ENCODE results near the gene DOK7. TPM values are rescaled to one million over a fixed set of nuclear protein-coding genes. Genes with fewer than 3 reads are reported as not detected.

The DOK7 gene
- total RNA-seq, 1 experiment from 2014 or later: 5.3 TPM

DNA sequence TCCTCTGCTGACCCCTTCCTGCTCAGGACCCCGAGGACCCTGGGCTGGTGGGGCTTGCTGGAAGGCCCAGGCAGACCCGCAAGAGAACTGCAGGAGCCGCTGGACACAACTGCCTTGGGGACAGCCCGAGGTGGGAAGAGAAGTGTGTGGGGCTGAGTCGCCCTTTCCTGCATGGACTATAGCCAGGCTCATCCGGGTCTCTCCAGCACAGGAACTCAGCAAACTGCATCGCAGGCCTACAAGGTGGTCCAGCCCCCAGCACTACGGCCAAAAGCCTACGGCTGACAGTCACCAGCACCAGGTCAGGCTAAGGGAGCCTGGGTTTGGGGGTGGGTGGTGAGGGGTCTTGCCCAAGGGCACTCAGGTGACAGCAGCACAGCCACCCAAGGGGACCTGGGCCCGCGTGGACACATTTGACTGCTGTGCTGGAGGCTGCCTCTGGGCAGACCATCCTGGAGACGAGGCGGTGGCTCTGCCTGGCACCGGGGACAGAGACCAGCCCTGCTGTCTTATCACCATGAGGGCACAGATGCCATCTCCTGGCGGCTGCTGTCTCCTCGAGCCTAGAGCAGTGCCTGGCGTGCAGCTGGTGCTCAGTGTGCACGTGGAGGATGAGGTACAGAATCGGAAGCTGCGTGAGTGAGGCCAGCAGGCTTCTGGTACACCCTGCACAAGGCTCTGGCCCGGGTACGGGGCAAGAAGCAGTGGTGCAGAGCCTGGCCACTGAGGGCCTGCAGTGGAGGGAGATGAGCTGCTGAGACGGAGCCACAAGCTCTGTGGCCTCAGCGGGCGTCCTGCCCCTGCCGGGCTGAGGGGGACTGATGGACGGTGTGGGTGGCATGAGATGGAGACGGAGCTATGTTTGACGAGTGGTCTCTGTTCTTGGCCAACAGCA is 54.0 kb downstream of the DOK7 start:
- no peak overlapping the region for H3K4me3 Mint-ChIP-seq (ENCODE audit: unreplicated experiment)
- BruUV-seq (replicated peaks): no TSS peak
- H3K36me3 Mint-ChIP-seq (ENCODE audit: insufficient read depth, unreplicated experiment): peaks cover 67% of the 10 kb centered on the region
- no peaks in the 10 kb centered on the region for H3K9me3 Mint-ChIP-seq (ENCODE audit: unreplicated experiment)
- H3K27me3 Mint-ChIP-seq (ENCODE audit: insufficient read depth, unreplicated experiment): no peaks in the 10 kb centered on the region
- TF ChIP-seq CTCF (IDR thresholded peaks at IDR 0.05; ENCODE audit: unreplicated experiment): no peak
- no peak for DNase-seq (ENCODE audit: unreplicated experiment)
- POLR2A ChIA-PET: no interaction called here
- CTCF ChIA-PET: interaction anchor here (0.6 kb wide), 1 partner anchor 378 kb away, joined by 3 read pairs; no protein-coding TSS in a partner anchor
- H3K27ac Mint-ChIP-seq (ENCODE audit: low read depth, unreplicated experiment): no peak overlapping the region
- no peaks in the 10 kb centered on the region for H3K4me1 Mint-ChIP-seq (ENCODE audit: insufficient read depth, unreplicated experiment)
- intact Hi-C loops (cut with micrococcal nuclease): no loop called here

- Mint-ChIP-seq H3K36me3 (ENCODE audit: insufficient read depth, unreplicated experiment) (peaks cover 61% of the 10 kb centered on the region), H3K4me1 (ENCODE audit: insufficient read depth, unreplicated experiment) (no peaks in the 10 kb centered on the region), H3K4me3 (ENCODE audit: unreplicated experiment) (no peak overlapping the region), H3K27ac (ENCODE audit: low read depth, unreplicated experiment) (no peak overlapping the region), H3K9me3 (ENCODE audit: unreplicated experiment) (no peaks in the 10 kb centered on the region), H3K27me3 (ENCODE audit: insufficient read depth, unreplicated experiment) (no peaks in the 10 kb centered on the region)
- ChIA-PET CTCF (interaction anchor here (0.6 to 1.0 kb wide), 5 partner anchors 13 to 862 kb away, joined by 3 to 4 read pairs (median 3); partner anchors contain the start of gene ADRA2C), POLR2A (no interaction called here)
- intact Hi-C loops (cut with micrococcal nuclease): no loop called here
- DNase-seq (ENCODE audit: unreplicated experiment): no peak
- no TSS peak for BruUV-seq (replicated peaks)
- TF ChIP-seq CTCF (IDR thresholded peaks at IDR 0.05; ENCODE audit: unreplicated experiment): no peak
These were observed 54.8 kb downstream of the DOK7 start for GRCh38 chr4:3517731-3518510.

- ChIA-PET POLR2A (no interaction called here), CTCF (interaction anchor here (0.8 to 1.0 kb wide), 3 partner anchors 13 to 362 kb away, joined by 3 to 4 read pairs (median 3); partner anchors contain the start of gene ADRA2C)
- no peaks in the 10 kb centered on the region for H3K27me3 Mint-ChIP-seq (ENCODE audit: insufficient read depth, unreplicated experiment)
- DNase-seq (ENCODE audit: unreplicated experiment): no peak
- no peaks in the 10 kb centered on the region for H3K4me1 Mint-ChIP-seq (ENCODE audit: insufficient read depth, unreplicated experiment)
- intact Hi-C loops (cut with micrococcal nuclease): no loop called here
- no peak overlapping the region for H3K4me3 Mint-ChIP-seq (ENCODE audit: unreplicated experiment)
- BruUV-seq (replicated peaks): no TSS peak
- H3K36me3 Mint-ChIP-seq (ENCODE audit: insufficient read depth, unreplicated experiment): peaks cover 59% of the 10 kb centered on the region
- no peak overlapping the region for H3K27ac Mint-ChIP-seq (ENCODE audit: low read depth, unreplicated experiment)
- no peak for TF ChIP-seq CTCF (IDR thresholded peaks at IDR 0.05; ENCODE audit: unreplicated experiment)
- no peaks in the 10 kb centered on the region for H3K9me3 Mint-ChIP-seq (ENCODE audit: unreplicated experiment)
These were observed 55.4 kb downstream of the DOK7 start for GRCh38 chr4:3518511-3518880.

DNA sequence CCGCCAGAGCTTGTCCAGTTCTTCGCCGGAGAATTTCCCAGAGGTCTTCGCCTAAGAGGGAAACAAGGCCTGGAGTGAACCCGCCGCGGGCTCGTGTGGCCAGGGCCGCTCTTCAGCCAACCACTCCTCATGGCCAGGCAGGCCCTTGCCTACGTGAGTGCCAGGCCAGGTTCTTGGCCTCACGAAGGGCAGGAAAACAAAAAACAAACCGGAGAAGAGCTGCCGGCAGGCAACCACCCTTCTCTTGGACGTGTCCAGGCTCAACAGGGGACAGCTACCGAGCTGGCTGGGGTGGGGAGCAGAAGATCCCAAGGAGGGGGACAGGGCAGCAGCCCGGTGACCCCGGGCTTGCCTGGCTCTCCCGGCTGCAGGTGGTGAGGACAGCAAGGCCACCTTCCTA is 55.8 kb downstream of the DOK7 start:
- Mint-ChIP-seq H3K9me3 (ENCODE audit: unreplicated experiment) (no peaks in the 10 kb centered on the region), H3K4me1 (ENCODE audit: insufficient read depth, unreplicated experiment) (no peaks in the 10 kb centered on the region), H3K4me3 (ENCODE audit: unreplicated experiment) (no peak overlapping the region), H3K36me3 (ENCODE audit: insufficient read depth, unreplicated experiment) (peaks cover 59% of the 10 kb centered on the region), H3K27me3 (ENCODE audit: insufficient read depth, unreplicated experiment) (no peaks in the 10 kb centered on the region), H3K27ac (ENCODE audit: low read depth, unreplicated experiment) (no peak overlapping the region)
- CTCF ChIA-PET: interaction anchor here (0.8 to 1.0 kb wide), 3 partner anchors 12 to 361 kb away, joined by 3 to 4 read pairs (median 3); partner anchors contain the start of gene ADRA2C
- no peak for TF ChIP-seq CTCF (IDR thresholded peaks at IDR 0.05; ENCODE audit: unreplicated experiment)
- intact Hi-C loops (cut with micrococcal nuclease): no loop called here
- no peak for DNase-seq (ENCODE audit: unreplicated experiment)
- BruUV-seq (replicated peaks): no TSS peak
- POLR2A ChIA-PET: no interaction called here

Data from MCF 10A (cell line).